WTC11 (cell line): ENCODE measurements around the gene SCPEP1. TPM values are rescaled to one million over a fixed set of nuclear protein-coding genes. Genes with fewer than 3 reads are reported as not detected.

Source experiments
- ATAC-seq: fragments of 200-7000 bp; cut with Tn5 transposase; 2 replicates; pipeline ENCODE4 v1.10.0; 2021; ENCODE audit warnings: mild to moderate bottlenecking, moderate library complexity
- CTCF ChIA-PET: fragments of 300-600 bp; sonication (Branson Sonifier 250); formaldehyde crosslinking; loops from one replicate; lab custom pipeline; 2021; ENCODE audit warnings: antibody characterized with exemption; lab: Charles Lee
- POLR2A ChIA-PET: fragments of 350-600 bp; sonication (Branson Sonifier 250); formaldehyde crosslinking; loops from one replicate; lab custom pipeline; 2021; ENCODE audit warnings: antibody characterized with exemption; lab: Charles Lee
- DNase-seq: peaks from one replicate; pipeline ENCODE4 v3.0.0; 2021; ENCODE audit warnings: low spot score
- H3K27ac Mint-ChIP-seq: 2 replicates; pipeline ENCODE4 v1.8.0; 2021; ENCODE audit warnings: mixed read lengths
- H3K27me3 Mint-ChIP-seq: 2 replicates; pipeline ENCODE4 v1.8.0; 2021; ENCODE audit warnings: low read depth, mild to moderate bottlenecking, moderate library complexity, mixed read lengths
- H3K36me3 Mint-ChIP-seq: 2 replicates; pipeline ENCODE4 v1.8.0; 2021; ENCODE audit warnings: mixed read lengths
- H3K4me1 Mint-ChIP-seq: 2 replicates; pipeline ENCODE4 v1.8.0; 2022; ENCODE audit warnings: mixed read lengths
- H3K4me3 Mint-ChIP-seq: 2 replicates; pipeline ENCODE4 v1.8.0; 2021; ENCODE audit warnings: mild to moderate bottlenecking, moderate library complexity, mixed read lengths
- H3K9me3 Mint-ChIP-seq: 2 replicates; pipeline ENCODE4 v1.8.0; 2021; ENCODE audit warnings: mixed read lengths
- CBFB ChIP-seq: sonication (generic); formaldehyde crosslinking; IDR thresholded peaks from 2 replicates; pipeline ENCODE4 v1.8.1; 2022; ENCODE audit warnings: mild to moderate bottlenecking, low read depth, missing genetic modification reagents
- CREM ChIP-seq: sonication (generic); formaldehyde crosslinking; IDR thresholded peaks from 2 replicates; pipeline ENCODE4 v1.8.1; 2022; ENCODE audit warnings: mild to moderate bottlenecking, missing genetic modification reagents, moderate library complexity
- E2F1 ChIP-seq: sonication (generic); formaldehyde crosslinking; IDR thresholded peaks from 2 replicates; pipeline ENCODE4 v1.8.0; 2022; ENCODE audit warnings: mild to moderate bottlenecking, missing genetic modification reagents
- ERG ChIP-seq: fragments of 250-450 bp; sonication (Bioruptor Pico); IDR thresholded peaks from 2 replicates; pipeline ENCODE4 v1.8.0; 2021; ENCODE audit warnings: mild to moderate bottlenecking
- FOXK1 ChIP-seq: sonication (generic); formaldehyde crosslinking; IDR thresholded peaks from 2 replicates; pipeline ENCODE4 v1.8.0; 2022; ENCODE audit warnings: mild to moderate bottlenecking, moderate library complexity, missing genetic modification reagents
- GABPB1 ChIP-seq: sonication (generic); formaldehyde crosslinking; IDR thresholded peaks from 2 replicates; pipeline ENCODE4 v1.8.1; 2023; ENCODE audit warnings: mild to moderate bottlenecking, missing genetic modification reagents
- HMGA2 ChIP-seq: fragments of 250-450 bp; sonication (Bioruptor Pico); IDR thresholded peaks from 2 replicates; pipeline ENCODE4 v1.4.0; 2021; ENCODE audit warnings: mild to moderate bottlenecking, moderate library complexity
- JAZF1 ChIP-seq: fragments of 250-450 bp; sonication (Bioruptor Pico); IDR thresholded peaks from 2 replicates; pipeline ENCODE4 v1.9.0; 2021; ENCODE audit warnings: moderate library complexity, mild to moderate bottlenecking, inconsistent platforms
- JUN ChIP-seq: sonication (generic); formaldehyde crosslinking; IDR thresholded peaks from 2 replicates; pipeline ENCODE4 v1.8.0; 2023; ENCODE audit warnings: mild to moderate bottlenecking, missing genetic modification reagents
- MXD4 ChIP-seq: fragments of 250-450 bp; sonication (Bioruptor Pico); IDR thresholded peaks from 2 replicates; pipeline ENCODE4 v1.8.0; 2021; ENCODE audit warnings: mild to moderate bottlenecking, moderate library complexity, borderline replicate concordance
- NR2C2 ChIP-seq: sonication (generic); formaldehyde crosslinking; IDR thresholded peaks from 2 replicates; pipeline ENCODE4 v1.8.0; 2022; ENCODE audit warnings: mild to moderate bottlenecking, missing genetic modification reagents
- OVOL2 ChIP-seq: fragments of 250-450 bp; sonication (Bioruptor Pico); IDR thresholded peaks from 2 replicates; pipeline ENCODE4 v1.9.0; 2021; ENCODE audit warnings: mild to moderate bottlenecking, borderline replicate concordance
- SMAD4 ChIP-seq: sonication (generic); formaldehyde crosslinking; IDR thresholded peaks from 2 replicates; pipeline ENCODE4 v1.8.0; 2022; ENCODE audit warnings: mild to moderate bottlenecking, missing genetic modification reagents
- SP1 ChIP-seq: sonication (generic); formaldehyde crosslinking; conservative IDR thresholded peaks from 2 replicates; pipeline ENCODE4 v1.8.1; 2022; ENCODE audit warnings: missing genetic modification reagents
- TP53 ChIP-seq: sonication (generic); formaldehyde crosslinking; IDR thresholded peaks from 2 replicates; pipeline ENCODE4 v1.8.1; 2023; ENCODE audit warnings: mild to moderate bottlenecking, missing genetic modification reagents
- USF2 ChIP-seq: sonication (generic); formaldehyde crosslinking; IDR thresholded peaks from 2 replicates; pipeline ENCODE4 v1.8.1; 2023; ENCODE audit warnings: mild to moderate bottlenecking, missing genetic modification reagents, moderate library complexity
- ZNF121 ChIP-seq: sonication (generic); formaldehyde crosslinking; IDR thresholded peaks from 2 replicates; pipeline ENCODE4 v1.8.0; 2023; ENCODE audit warnings: missing genetic modification reagents
- ZNF232 ChIP-seq: sonication (generic); formaldehyde crosslinking; IDR thresholded peaks from 2 replicates; pipeline ENCODE4 v1.8.0; 2022; ENCODE audit warnings: mild to moderate bottlenecking, missing genetic modification reagents
- ZNF396 ChIP-seq: fragments of 250-450 bp; sonication (Bioruptor Pico); IDR thresholded peaks from 2 replicates; pipeline ENCODE4 v1.8.0; 2021; ENCODE audit warnings: mild to moderate bottlenecking, moderate library complexity, borderline replicate concordance
- ZNF532 ChIP-seq: fragments of 250-450 bp; sonication (Bioruptor Pico); IDR thresholded peaks from 2 replicates; pipeline ENCODE4 v1.9.0; 2021; ENCODE audit warnings: mild to moderate bottlenecking, borderline replicate concordance
- ZSCAN18 ChIP-seq: fragments of 250-450 bp; sonication (Bioruptor Pico); IDR thresholded peaks from 2 replicates; pipeline ENCODE4 v2.1.2; 2022; ENCODE audit warnings: mild to moderate bottlenecking, moderate library complexity
- total RNA-seq: library from RNA; stranded (reverse); gene quantifications from 3 replicates; pipeline ENCODE4 v1.2.3, GENCODE V29; 2021

SCPEP1 gene
- total RNA-seq, 1 experiment from 2014 or later, result 49.3 TPM

- Mint-ChIP-seq H3K4me1 (peaks cover 33% of the 10 kb centered on the region), H3K36me3 (peaks cover 19% of the 10 kb centered on the region), H3K27me3 (no peaks in the 10 kb centered on the region), H3K27ac (no peak overlapping the region; the same call in 1 of the 2 replicates), H3K9me3 (no peaks in the 10 kb centered on the region), H3K4me3 (no peak overlapping the region)
- ATAC-seq, result no peak
- TF ChIP-seq USF2 (CRISPR knock-in tag) (no peak), NR2C2 (no peak), FOXK1 (CRISPR knock-in tag) (no peak), ZSCAN18 (CRISPR knock-in tag) (no peak), ZNF396 (CRISPR knock-in tag) (no peak), ZNF232 (no peak), E2F1 (no peak), ERG (no peak)
- POLR2A ChIA-PET, result interaction anchor here (0.6 kb wide), 1 partner anchor 567 kb away, joined by 4 read pairs; no protein-coding TSS in a partner anchor
- DNase-seq, result no peak
- CTCF ChIA-PET, result interaction anchor here (0.9 to 1.7 kb wide), 7 partner anchors 19 to 261 kb away, joined by 3 to 5 read pairs (median 3); partner anchors contain the start of gene COIL
These were observed 4.4 kb downstream of the SCPEP1 start for GRCh38 chr17:56982312-56982711.

GRCh38 chr17:56983366-56983765 is 5.4 kb downstream of the SCPEP1 start:
- ATAC-seq, result no peak
- H3K36me3 Mint-ChIP-seq, result peaks cover 29% of the 10 kb centered on the region
- CTCF ChIA-PET, result interaction anchor here (0.9 to 1.7 kb wide), 2 partner anchors 101 to 123 kb away, joined by 3 to 4 read pairs; no protein-coding TSS in a partner anchor
- H3K27me3 Mint-ChIP-seq, result no peaks in the 10 kb centered on the region
- TF ChIP-seq FOXK1 (CRISPR knock-in tag) (no peak), GABPB1 (CRISPR knock-in tag) (no peak), HMGA2 (CRISPR knock-in tag) (no peak), OVOL2 (no peak), SP1 (CRISPR knock-in tag) (no peak), CBFB (CRISPR knock-in tag) (no peak), JAZF1 (CRISPR knock-in tag) (no peak), JUN (CRISPR knock-in tag) (no peak), MXD4 (CRISPR knock-in tag) (no peak)
- POLR2A ChIA-PET, result no interaction called here
- DNase-seq, result no peak
- no peak overlapping the region for H3K27ac Mint-ChIP-seq
- H3K4me3 Mint-ChIP-seq, result no peak overlapping the region
- H3K9me3 Mint-ChIP-seq, result no peaks in the 10 kb centered on the region
- H3K4me1 Mint-ChIP-seq, result peaks cover 29% of the 10 kb centered on the region

GRCh38 chr17:56985371-56986162 is 7.6 kb downstream of the SCPEP1 start:
- Mint-ChIP-seq H3K36me3 (peaks cover 35% of the 10 kb centered on the region), H3K9me3 (no peaks in the 10 kb centered on the region), H3K27ac (no peak overlapping the region), H3K4me3 (no peak overlapping the region), H3K27me3 (no peaks in the 10 kb centered on the region), H3K4me1 (peaks cover 14% of the 10 kb centered on the region)
- ATAC-seq (no peak), DNase-seq (no peak)
- no peak for TF ChIP-seq ZNF121 (CRISPR knock-in tag)
- TF ChIP-seq SMAD4 (CRISPR knock-in tag), result no peak
- TF ChIP-seq CREM, result no peak
- no peak for TF ChIP-seq TP53 (CRISPR knock-in tag)
- TF ChIP-seq ZNF532, result no peak
- ChIA-PET CTCF (interaction anchor here (0.6 to 0.8 kb wide), 2 partner anchors 24 to 25 kb away, joined by 3 read pairs; partner anchors contain the start of gene COIL), POLR2A (no interaction called here)
